ENCODE data around the gene RASGRP4.

DNA sequence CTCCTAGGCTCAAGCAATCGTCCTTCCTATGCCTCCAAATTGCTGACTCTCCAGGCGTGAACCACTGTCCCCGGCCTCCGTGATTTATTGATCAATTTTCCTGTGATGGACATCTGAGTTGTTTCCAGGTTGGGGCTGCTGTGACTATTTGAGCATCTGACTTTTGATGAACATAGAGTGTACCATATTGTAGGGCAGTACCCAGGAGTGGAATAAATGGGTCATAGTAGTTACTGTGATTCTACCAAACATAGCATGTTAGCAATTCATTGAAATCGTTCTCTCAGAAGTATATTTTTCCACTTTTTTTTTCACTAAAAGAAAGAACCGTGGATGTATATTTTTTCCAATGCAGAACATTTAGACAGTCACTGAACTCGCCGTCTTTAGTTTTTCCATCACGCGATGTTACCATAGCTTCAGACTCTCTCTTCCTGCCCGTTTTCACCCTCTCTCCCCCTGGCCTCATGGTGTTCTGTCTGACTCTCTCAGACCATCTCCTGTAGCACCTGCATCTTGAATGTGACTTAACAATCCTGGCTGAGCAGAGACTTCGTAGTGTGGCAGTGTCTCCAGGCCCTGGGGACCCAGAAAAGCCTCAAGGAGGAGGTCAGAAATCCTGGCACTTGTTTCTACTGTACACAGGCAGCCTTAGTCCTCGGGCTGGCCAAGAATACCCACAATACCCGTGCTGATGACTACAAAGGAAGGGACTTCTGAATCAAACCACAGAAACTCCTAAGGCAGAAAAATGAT, 3.2 kb upstream of the RASGRP4 start:
- TF ChIP-seq, protein P1, sequence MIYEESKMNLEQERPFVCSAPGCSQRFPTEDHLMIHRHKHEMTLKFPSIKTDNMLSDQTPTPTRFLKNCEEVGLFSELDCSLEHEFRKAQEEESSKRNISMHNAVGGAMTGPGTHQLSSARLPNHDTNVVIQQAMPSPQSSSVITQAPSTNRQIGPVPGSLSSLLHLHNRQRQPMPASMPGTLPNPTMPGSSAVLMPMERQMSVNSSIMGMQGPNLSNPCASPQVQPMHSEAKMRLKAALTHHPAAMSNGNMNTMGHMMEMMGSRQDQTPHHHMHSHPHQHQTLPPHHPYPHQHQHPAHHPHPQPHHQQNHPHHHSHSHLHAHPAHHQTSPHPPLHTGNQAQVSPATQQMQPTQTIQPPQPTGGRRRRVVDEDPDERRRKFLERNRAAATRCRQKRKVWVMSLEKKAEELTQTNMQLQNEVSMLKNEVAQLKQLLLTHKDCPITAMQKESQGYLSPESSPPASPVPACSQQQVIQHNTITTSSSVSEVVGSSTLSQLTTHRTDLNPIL (CRISPR knock-in tag; IDR thresholded peaks at IDR 0.05; ENCODE audit: low read depth): no peak
- TF ChIP-seq ZNF8 (CRISPR knock-in tag; IDR thresholded peaks at IDR 0.05) (no peak), BACH2 (CRISPR knock-in tag; IDR thresholded peaks at IDR 0.05; ENCODE audit: borderline replicate concordance) (no peak), TOX (CRISPR knock-in tag; IDR thresholded peaks at IDR 0.05; ENCODE audit: borderline replicate concordance) (no peak), TCF4 (CRISPR knock-in tag; IDR thresholded peaks at IDR 0.05; ENCODE audit: borderline replicate concordance) (no peak), PPARA (CRISPR knock-in tag; IDR thresholded peaks at IDR 0.05; ENCODE audit: borderline replicate concordance) (no peak), CSDC2 (CRISPR knock-in tag; IDR thresholded peaks at IDR 0.05) (no peak), ZC3H10 (CRISPR knock-in tag; IDR thresholded peaks at IDR 0.05) (no peak), ZFP30 (CRISPR knock-in tag; IDR thresholded peaks at IDR 0.05) (no peak), ZFP3 (CRISPR knock-in tag; IDR thresholded peaks at IDR 0.05) (no peak)
- TF ChIP-seq, protein P2, sequence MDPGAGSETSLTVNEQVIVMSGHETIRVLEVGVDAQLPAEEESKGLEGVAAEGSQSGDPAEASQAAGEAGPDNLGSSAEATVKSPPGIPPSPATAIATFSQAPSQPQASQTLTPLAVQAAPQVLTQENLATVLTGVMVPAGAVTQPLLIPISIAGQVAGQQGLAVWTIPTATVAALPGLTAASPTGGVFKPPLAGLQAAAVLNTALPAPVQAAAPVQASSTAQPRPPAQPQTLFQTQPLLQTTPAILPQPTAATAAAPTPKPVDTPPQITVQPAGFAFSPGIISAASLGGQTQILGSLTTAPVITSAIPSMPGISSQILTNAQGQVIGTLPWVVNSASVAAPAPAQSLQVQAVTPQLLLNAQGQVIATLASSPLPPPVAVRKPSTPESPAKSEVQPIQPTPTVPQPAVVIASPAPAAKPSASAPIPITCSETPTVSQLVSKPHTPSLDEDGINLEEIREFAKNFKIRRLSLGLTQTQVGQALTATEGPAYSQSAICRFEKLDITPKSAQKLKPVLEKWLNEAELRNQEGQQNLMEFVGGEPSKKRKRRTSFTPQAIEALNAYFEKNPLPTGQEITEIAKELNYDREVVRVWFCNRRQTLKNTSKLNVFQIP (CRISPR knock-in tag; IDR thresholded peaks at IDR 0.05; ENCODE audit: borderline replicate concordance, low read depth): no peak
